Prostate gland (tissue), 2 donors: Measurements from ENCODE around the gene SAT2. TPM values are rescaled to one million over a fixed set of nuclear protein-coding genes. Genes with fewer than 3 reads are reported as not detected.

ENCODE experiments used
- DNase-seq: peaks from one replicate; pipeline ENCODE4 v3.0.0-alpha.2; 2019; ENCODE audit warnings: low spot score
- H3K27ac ChIP-seq, 2 donors: fragments of 200-600 bp; sonication (generic); 2 replicates each; pipeline ENCODE4 v1.5.1; 2017 to 2019
- H3K27me3 ChIP-seq: fragments of 200-600 bp; sonication (generic); replicated peaks from 2 replicates; pipeline ENCODE4 v1.5.1; 2019; ENCODE audit not compliant: insufficient read depth
- H3K36me3 ChIP-seq, 2 donors: fragments of 200-600 bp; sonication (generic); 1 replicate in 1 of 2; 2 replicates in 1 of 2; pipeline versions ENCODE4 v1.5.1 to v1.8.1; 2017 to 2019
- H3K4me1 ChIP-seq: fragments of 200-600 bp; sonication (generic); replicated peaks from 2 replicates; pipeline ENCODE4 v1.5.1; 2019
- H3K4me3 ChIP-seq, 2 donors: fragments of 200-600 bp; sonication (generic); 2 replicates each; pipeline ENCODE4 v1.5.1; 2017 to 2019
- H3K9me3 ChIP-seq: fragments of 200-600 bp; sonication (generic); 2 replicates; pipeline ENCODE4 v1.5.1; 2017
- POLR2A ChIP-seq: fragments of 450-650 bp; IDR thresholded peaks from one replicate; pipeline ENCODE4 v1.6.1; 2016; ENCODE audit warnings: antibody characterized with exemption, mild to moderate bottlenecking
- POLR2AphosphoS5 ChIP-seq: sonication (generic); formaldehyde crosslinking; IDR thresholded peaks from one replicate; pipeline ENCODE4 v1.6.1; 2017; ENCODE audit warnings: antibody characterized with exemption
- WGBS: methylation state at CpG from one replicate; pipeline ENCODE4 v1.1.5; 2018; 5-methylcytosine and 5-hydroxymethylcytosine counted together
- intact Hi-C: fragments of 100-400 bp; cut with DNase I; formaldehyde crosslinking; loops from one replicate; pipeline ENCODE4 v1.14.2; 2022
- total RNA-seq, 2 donors: library from RNA; depleted of rRNA; stranded (reverse); fragments of >200 nt; gene quantifications; one replicate each; pipeline ENCODE4 v1.1.0, GENCODE V29; 2016
- TF ChIP-seq, protein P1 (sequence below), 4 experiments: fragments of 200-600 bp in 2 of 4; fragments of 450-650 bp in 2 of 4; sonication (generic) in 2 of 4; IDR thresholded peaks; 1 replicate in 3 of 4; 2 replicates in 1 of 4; pipeline ENCODE4 v1.5.1; 2016 to 2019; ENCODE audit warnings: antibody characterized with exemption in 4 of 4, mild to moderate bottlenecking in 2 of 4, moderate library complexity in 2 of 4

SAT2 gene
- total RNA-seq, 2 donors from 2014 or later = 83.3 to 139 TPM

- WGBS = 82% methylated on average over 12 of the region's 12 CpGs
- Histone ChIP-seq H3K4me3 (no peak overlapping the region), H3K9me3 (no peaks in the 10 kb centered on the region), H3K27me3 (no peaks in the 10 kb centered on the region), H3K36me3 (peaks cover 16 to 24% of the 10 kb centered on the region in 2 donors), H3K27ac (no peak overlapping the region), H3K4me1 (peaks cover 5% of the 10 kb centered on the region)
- TF ChIP-seq POLR2AphosphoS5 = no peak
- TF ChIP-seq POLR2A = no peak
- TF ChIP-seq, protein P1, sequence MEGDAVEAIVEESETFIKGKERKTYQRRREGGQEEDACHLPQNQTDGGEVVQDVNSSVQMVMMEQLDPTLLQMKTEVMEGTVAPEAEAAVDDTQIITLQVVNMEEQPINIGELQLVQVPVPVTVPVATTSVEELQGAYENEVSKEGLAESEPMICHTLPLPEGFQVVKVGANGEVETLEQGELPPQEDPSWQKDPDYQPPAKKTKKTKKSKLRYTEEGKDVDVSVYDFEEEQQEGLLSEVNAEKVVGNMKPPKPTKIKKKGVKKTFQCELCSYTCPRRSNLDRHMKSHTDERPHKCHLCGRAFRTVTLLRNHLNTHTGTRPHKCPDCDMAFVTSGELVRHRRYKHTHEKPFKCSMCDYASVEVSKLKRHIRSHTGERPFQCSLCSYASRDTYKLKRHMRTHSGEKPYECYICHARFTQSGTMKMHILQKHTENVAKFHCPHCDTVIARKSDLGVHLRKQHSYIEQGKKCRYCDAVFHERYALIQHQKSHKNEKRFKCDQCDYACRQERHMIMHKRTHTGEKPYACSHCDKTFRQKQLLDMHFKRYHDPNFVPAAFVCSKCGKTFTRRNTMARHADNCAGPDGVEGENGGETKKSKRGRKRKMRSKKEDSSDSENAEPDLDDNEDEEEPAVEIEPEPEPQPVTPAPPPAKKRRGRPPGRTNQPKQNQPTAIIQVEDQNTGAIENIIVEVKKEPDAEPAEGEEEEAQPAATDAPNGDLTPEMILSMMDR (IDR thresholded peaks at IDR 0.05) = no peak
- intact Hi-C loops = no loop called here
- DNase-seq = no peak
Measured at GRCh38 chr17:7593296-7593695, 34.3 kb downstream of the SAT2 start.

DNA sequence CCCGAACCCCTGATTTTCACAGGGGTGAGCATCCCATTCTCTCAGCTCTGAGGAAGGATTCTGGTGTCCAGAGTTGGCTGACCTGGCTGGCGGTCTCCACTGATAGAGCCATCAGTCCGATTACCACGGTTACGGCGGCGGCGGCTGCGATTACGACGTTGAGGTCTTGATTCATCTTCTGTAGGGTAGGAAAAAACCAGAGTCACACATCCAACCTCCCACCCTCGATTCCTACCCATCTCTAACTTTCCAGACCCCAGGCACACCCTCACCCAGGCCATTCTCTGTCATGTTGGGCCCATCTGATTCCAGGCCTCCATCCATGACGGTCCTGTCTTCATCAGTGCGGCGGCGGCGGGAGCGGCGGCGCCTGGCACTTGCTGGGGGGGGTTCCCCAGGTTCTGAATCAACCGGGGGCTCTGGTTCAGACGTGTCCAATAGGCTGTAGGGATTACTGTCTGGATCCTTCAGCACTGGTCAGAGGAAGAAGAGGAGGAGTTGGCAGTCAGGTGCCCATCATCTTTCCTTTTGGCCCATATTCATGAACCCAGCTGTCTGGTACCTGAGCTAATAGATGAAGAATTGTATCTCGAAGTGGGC lies 35.1 kb downstream of the SAT2 start:
- no peak overlapping the region for H3K27ac ChIP-seq
- peaks cover 16 to 24% of the 10 kb centered on the region in 2 donors for H3K36me3 ChIP-seq
- intact Hi-C loops = no loop called here
- WGBS = 93% methylated on average over 23 of the region's 23 CpGs
- H3K4me1 ChIP-seq = peaks cover 7% of the 10 kb centered on the region
- no peak overlapping the region for H3K4me3 ChIP-seq
- DNase-seq = no peak
- H3K27me3 ChIP-seq = no peaks in the 10 kb centered on the region
- TF ChIP-seq POLR2A (no peak), POLR2AphosphoS5 (no peak)
- TF ChIP-seq, protein P1 (IDR thresholded peaks at IDR 0.05) = no peak
- no peaks in the 10 kb centered on the region for H3K9me3 ChIP-seq

GRCh38 chr17:7591596-7591995 lies 36.0 kb downstream of the SAT2 start:
- DNase-seq = no peak
- Histone ChIP-seq H3K27me3 (no peaks in the 10 kb centered on the region), H3K27ac (no peak overlapping the region), H3K36me3 (peaks cover 16 to 24% of the 10 kb centered on the region in 2 donors), H3K9me3 (no peaks in the 10 kb centered on the region), H3K4me1 (peaks cover 7% of the 10 kb centered on the region), H3K4me3 (no peak overlapping the region)
- TF ChIP-seq, protein P1 (IDR thresholded peaks at IDR 0.05) = no peak
- TF ChIP-seq POLR2AphosphoS5 (no peak), POLR2A (no peak)
- WGBS = 85% methylated on average over 5 of the region's 5 CpGs
- intact Hi-C loops = no loop called here

GRCh38 chr17:7590743-7591142 lies 36.9 kb downstream of the SAT2 start:
- Histone ChIP-seq H3K27me3 (no peaks in the 10 kb centered on the region), H3K4me3 (no peak overlapping the region), H3K27ac (no peak overlapping the region), H3K36me3 (peaks cover 12 to 24% of the 10 kb centered on the region in 2 donors), H3K4me1 (peaks cover 7% of the 10 kb centered on the region), H3K9me3 (no peaks in the 10 kb centered on the region)
- intact Hi-C loops = no loop called here
- WGBS = 68% methylated on average over 4 of the region's 4 CpGs
- TF ChIP-seq POLR2AphosphoS5 (no peak), POLR2A (no peak)
- TF ChIP-seq, protein P1 (IDR thresholded peaks at IDR 0.05) = no peak
- DNase-seq = no peak
